ENCODE data around the gene GGA1. TPM values are rescaled to one million over a fixed set of nuclear protein-coding genes. Genes with fewer than 3 reads are reported as not detected.

GGA1 gene
- total RNA-seq, 4 donors from 2014 or later, result 30.3 to 44.7 (median 40.9) TPM

GRCh38 chr22:37619991-37620390, 11.4 kb downstream of the GGA1 start:
- H3K4me3 ChIP-seq, result no peak overlapping the region
- WGBS, result 96% methylated on average over 6 of the region's 7 CpGs
- H3K27ac ChIP-seq (replicated peaks in 1 of 4), result no peak overlapping the region
- H3K36me3 ChIP-seq, result peaks cover 13 to 97% (median 91%) of the 10 kb centered on the region in 4 donors
- intact Hi-C loops (cut with DNase I), result loop anchor here (10.0 kb wide), 1 partner anchor 65 kb away; the partner anchor contains the start of gene NOL12
- TF ChIP-seq CTCF (IDR thresholded peaks at IDR 0.05), result no peak
- TF ChIP-seq EP300 (IDR thresholded peaks at IDR 0.05), result no peak
- no peak for TF ChIP-seq POLR2A (IDR thresholded peaks at IDR 0.05; ENCODE audit: low read depth)
- no peak for TF ChIP-seq POLR2AphosphoS5 (IDR thresholded peaks at IDR 0.05)
- DNase-seq (ENCODE audit: extremely low spot score), result no peak
- peaks cover 1 to 16% (median 10%) of the 10 kb centered on the region in 4 donors for H3K4me1 ChIP-seq
- no peaks in the 10 kb centered on the region for H3K9me3 ChIP-seq
- H3K27me3 ChIP-seq, result no peaks in the 10 kb centered on the region

- peaks cover 9 to 94% (median 85%) of the 10 kb centered on the region in 4 donors for H3K36me3 ChIP-seq
Observed at GRCh38 chr22:37621352-37621860, 12.8 kb downstream of the GGA1 start.

GRCh38 chr22:37623075-37624016, 14.7 kb downstream of the GGA1 start:
- no peak for DNase-seq (ENCODE audit: extremely low spot score)
- Histone ChIP-seq H3K36me3 (peaks cover 0 to 85% (median 67%) of the 10 kb centered on the region in 4 donors), H3K27me3 (no peaks in the 10 kb centered on the region), H3K9me3 (no peaks in the 10 kb centered on the region), H3K4me3 (no peak overlapping the region), H3K27ac (replicated peaks in 1 of 4) (peak overlapping the region in 2 of 4 donors; percentile 29 to 50), H3K4me1 (peaks cover 25 to 47% (median 36%) of the 10 kb centered on the region in 4 donors)
- intact Hi-C loops (cut with DNase I), result loop anchor here (10.0 kb wide), 1 partner anchor 61 kb away; the partner anchor contains the start of gene NOL12
- TF ChIP-seq CTCF (IDR thresholded peaks at IDR 0.05) (peak; percentile 63 to 96 (median 88)), POLR2AphosphoS5 (IDR thresholded peaks at IDR 0.05) (no peak)
- 65% methylated on average over 15 of the region's 22 CpGs for WGBS

More at GRCh38 chr22:37621352-37621860, 12.8 kb downstream of the GGA1 start:
- H3K4me3 ChIP-seq, result no peak overlapping the region
- no peak overlapping the region for H3K27ac ChIP-seq (replicated peaks in 1 of 4)
- no peaks in the 10 kb centered on the region for H3K27me3 ChIP-seq
- DNase-seq (ENCODE audit: extremely low spot score), result no peak
- no peak for TF ChIP-seq POLR2AphosphoS5 (IDR thresholded peaks at IDR 0.05)
- no peak for TF ChIP-seq CTCF (IDR thresholded peaks at IDR 0.05)
- no peak for TF ChIP-seq POLR2A (IDR thresholded peaks at IDR 0.05; ENCODE audit: low read depth)
- TF ChIP-seq EP300 (IDR thresholded peaks at IDR 0.05), result no peak
- 92% methylated on average over 12 of the region's 12 CpGs for WGBS
- intact Hi-C loops (cut with DNase I), result loop anchor here (10.0 kb wide), 1 partner anchor 63 kb away; the partner anchor contains the start of gene NOL12
- H3K4me1 ChIP-seq, result peaks cover 15 to 30% (median 21%) of the 10 kb centered on the region in 4 donors
- no peaks in the 10 kb centered on the region for H3K9me3 ChIP-seq

- intact Hi-C loops (cut with DNase I), result loop anchor here (10.0 kb wide), 1 partner anchor 61 kb away; the partner anchor contains the start of gene NOL12
- TF ChIP-seq EP300 (IDR thresholded peaks at IDR 0.05) (no peak), POLR2AphosphoS5 (IDR thresholded peaks at IDR 0.05) (no peak), POLR2A (IDR thresholded peaks at IDR 0.05; ENCODE audit: low read depth) (no peak), CTCF (IDR thresholded peaks at IDR 0.05) (no peak)
- Histone ChIP-seq H3K4me1 (peaks cover 25 to 47% (median 36%) of the 10 kb centered on the region in 4 donors), H3K27ac (replicated peaks in 1 of 4) (peak overlapping the region in 2 of 4 donors; percentile 29 to 50), H3K4me3 (no peak overlapping the region), H3K9me3 (no peaks in the 10 kb centered on the region), H3K27me3 (no peaks in the 10 kb centered on the region), H3K36me3 (peaks cover 0 to 85% (median 65%) of the 10 kb centered on the region in 4 donors)
- 77% methylated on average over 4 of the region's 6 CpGs for WGBS
- no peak for DNase-seq (ENCODE audit: extremely low spot score)
Observed at GRCh38 chr22:37624017-37624365, 15.4 kb downstream of the GGA1 start.
